ENCODE measurements around the gene ABCG2.
A peak's percentile ranks its signal among the peaks of the same experiment; 100 is the strongest.

The ABCG2 gene

DNA sequence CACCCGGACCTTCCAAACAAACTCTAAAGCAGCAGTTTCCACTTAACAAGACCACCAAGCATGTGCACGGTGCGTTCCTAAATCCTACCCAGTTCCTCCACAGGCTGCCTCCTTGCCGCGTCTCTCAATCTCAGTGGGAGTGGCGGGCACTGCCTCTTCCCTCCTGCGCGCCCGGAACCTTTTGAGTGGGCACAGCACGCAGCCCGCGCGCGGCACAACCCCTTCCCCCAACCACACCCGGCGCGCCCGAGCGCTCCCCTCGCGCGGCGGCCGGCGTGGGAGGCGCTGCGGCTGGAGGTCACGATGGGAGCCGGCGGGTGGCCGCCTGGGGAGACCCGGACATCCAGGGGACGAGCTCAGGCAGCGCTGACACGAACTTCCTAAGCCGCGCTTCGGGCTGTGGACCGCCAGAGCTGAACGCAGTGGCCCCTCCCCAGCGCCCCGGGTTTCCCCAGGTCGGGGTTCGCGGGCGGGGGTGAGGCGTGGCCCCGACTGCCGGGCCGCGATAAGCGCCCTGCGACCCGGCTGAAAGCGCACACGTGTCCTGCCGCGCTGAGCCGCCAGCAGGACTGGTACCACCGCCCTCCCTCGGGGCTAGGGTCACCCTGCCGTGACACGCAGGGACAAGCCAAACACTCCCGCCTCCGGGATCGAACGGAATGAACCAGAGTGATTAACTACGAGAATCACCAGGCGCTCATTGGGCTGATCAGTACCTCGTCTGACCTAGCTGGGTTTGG is at the start of gene ABCG2:
ABCG2 (minus strand) TSS at position 151 of the 740 bp plus-strand sequence. CDS start 18,644 bp downstream, outside the sequence.
- no peak for DNase-seq

- no peak for DNase-seq
Observed at GRCh38 chr4:88208156-88208555, 49.7 kb upstream of the ABCG2 start.

- no peak for DNase-seq
Observed at GRCh38 chr4:88207171-88207570, 48.7 kb upstream of the ABCG2 start.

- no peak for DNase-seq
Observed at GRCh38 chr4:88204882-88205281, 46.4 kb upstream of the ABCG2 start.

- DNase-seq = no peak
Observed at GRCh38 chr4:88202443-88202842, 44.0 kb upstream of the ABCG2 start.

DNA sequence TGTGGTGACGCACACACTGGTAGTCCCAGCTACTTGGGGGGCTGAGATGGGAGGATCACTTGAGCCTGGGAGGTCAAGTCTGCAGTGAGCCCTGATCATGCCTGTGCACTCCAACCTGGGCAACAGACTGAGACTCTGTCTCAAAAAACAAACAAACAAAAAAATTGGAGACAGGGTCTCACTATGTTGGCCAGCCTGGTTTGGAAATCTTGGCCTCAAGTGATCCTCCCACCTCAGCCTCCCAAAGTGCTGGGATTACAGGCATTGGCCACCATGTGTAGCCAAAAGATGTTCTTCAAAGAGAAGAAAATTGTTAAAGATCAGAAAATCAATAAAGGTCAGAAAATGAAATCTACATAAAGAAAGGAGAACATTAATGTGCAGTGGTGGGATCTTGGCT is 41.7 kb upstream of the ABCG2 start:
- no peak for DNase-seq

- DNase-seq = peak; percentile 0
Observed at GRCh38 chr4:88196523-88197185, 38.2 kb upstream of the ABCG2 start.

- DNase-seq = no peak
Observed at GRCh38 chr4:88196013-88196365, 37.5 kb upstream of the ABCG2 start.

GRCh38 chr4:88195328-88196012 is 37.0 kb upstream of the ABCG2 start:
- DNase-seq = no peak

DNA sequence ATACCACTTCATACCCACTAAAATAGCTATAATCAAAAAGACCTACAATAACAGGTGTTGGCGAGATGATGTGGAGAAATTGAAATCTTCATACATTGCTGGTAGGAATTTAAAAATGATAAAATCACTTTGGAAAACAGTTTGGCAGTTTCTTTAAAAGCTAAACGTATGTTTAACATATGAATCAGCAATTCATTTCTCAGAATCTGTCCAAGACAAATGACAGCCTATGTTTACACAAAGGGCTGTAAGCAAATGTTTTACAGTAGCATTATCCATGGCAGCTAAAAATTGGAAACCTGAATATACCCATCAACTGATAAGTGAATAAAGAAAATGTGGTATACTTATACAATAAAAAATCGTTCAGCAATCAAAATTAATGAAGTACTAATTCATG is 33.0 kb upstream of the ABCG2 start:
- no peak for DNase-seq

DNA sequence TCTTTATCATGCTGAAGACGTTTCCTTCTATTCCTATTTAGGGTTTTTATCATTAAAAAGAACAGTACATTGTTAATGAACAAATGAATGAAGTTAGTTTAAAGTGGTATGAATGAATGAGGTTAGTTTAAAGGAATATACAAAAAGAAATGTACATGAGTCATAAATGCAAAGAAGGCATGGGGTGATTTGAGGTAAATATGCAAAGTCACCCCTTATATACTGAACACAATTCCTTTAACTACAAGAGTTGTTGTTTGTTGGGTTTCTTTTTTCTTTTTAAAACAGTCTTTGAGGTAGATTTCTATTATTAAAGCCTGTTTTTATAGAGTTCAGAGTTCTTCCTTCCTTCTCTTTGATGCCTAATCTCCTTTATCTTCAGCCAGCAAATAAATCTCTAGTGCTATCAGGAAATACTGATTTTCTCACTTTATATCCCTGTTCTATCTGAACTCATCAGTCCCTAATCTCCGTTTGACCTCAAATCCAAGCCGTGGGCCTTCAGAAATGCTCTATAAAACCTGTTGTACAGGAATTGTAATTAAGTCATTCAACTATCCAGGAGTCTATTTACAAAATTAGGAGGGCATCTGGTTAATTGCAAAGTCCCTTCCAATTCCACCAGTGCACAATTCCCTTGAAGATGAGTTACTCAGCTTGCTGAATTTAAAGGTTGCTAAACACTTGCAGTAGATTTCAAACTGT is 31.6 kb upstream of the ABCG2 start:
- no peak for DNase-seq

- no peak for DNase-seq
Observed at GRCh38 chr4:88189418-88189738, 30.9 kb upstream of the ABCG2 start.

GRCh38 chr4:88188738-88189417 is 30.4 kb upstream of the ABCG2 start:
- DNase-seq = no peak

GRCh38 chr4:88187766-88188165 is 29.3 kb upstream of the ABCG2 start:
- DNase-seq = no peak

GRCh38 chr4:88185906-88186305 is 27.5 kb upstream of the ABCG2 start:
- no peak for DNase-seq

DNA sequence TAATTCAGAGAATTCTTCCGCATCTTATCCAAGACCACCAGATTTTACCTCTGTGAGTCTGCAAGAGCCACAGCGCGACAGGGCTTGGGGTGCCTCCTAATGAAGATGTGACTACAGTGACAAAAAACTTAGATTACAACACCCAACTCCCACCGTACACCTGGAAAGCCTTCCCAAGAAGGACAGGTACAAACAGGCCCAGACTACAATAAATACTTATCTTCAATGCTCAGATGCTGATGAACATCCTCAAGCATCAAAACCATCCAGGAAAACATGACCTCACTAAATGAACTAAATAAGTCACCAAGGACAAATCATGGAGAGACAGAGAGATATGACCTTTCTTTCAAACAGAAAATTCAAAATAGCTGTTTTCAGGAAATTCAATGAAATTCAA is 20.8 kb upstream of the ABCG2 start:
- no peak for DNase-seq

DNA sequence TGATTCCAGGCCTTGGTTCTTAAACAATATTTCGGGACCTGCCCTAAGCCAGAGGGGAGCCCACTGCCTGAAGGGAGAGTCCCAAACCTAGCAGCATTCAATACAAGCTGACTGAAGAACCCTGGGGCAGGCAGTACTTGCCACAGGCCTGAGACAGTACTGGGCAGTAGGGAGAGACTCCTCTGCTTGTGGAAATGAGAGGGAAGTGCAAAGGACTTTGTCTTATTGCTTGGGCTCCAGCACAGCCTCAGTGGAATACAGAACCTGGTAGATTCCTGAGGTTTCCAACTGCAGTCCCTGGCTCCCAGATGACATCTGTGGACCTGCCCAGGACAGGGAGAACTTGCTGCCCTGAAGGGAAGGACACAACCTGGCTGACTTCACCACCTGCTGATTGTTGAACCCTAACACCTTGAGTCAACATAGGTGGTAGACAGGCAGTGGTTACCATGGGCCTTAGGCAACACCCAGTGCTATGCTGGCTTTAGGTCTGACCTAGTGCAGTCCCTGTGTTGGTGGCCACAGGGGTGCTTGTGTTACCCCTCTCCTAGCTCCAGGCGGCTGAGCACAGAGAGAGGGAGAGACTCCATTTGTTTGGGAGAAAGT is 20.3 kb upstream of the ABCG2 start:
- DNase-seq = no peak

DNA sequence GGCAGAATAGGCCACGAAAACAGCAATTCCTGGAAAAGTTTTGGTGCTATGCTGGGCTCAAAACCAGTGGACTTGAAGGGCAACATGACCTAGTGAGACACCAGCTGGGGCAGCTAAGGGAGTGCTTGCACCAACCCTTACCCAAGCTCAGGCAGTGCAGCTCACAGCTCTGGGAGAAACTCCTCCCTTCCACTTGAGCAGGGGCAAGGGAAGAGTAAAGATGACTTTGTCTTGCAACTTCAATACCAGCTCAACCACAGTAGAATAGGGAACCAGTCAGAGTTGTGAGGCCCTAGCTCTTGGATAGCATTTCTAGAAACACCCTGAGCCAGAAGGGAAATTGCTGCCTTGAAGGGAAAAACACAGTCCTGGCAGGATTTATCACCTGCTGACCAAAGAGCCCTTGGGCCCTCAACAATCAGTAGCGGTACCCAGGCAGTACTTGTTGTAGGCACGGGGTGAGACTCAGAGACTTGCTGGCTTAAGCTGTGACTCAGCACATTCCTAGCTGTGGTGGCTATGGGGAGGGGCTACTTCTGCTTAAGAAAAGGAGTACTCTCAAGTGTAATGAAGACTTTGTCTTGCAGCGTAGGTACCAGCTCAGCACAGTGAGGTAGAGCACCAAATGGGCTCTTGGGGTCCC is 19.7 kb upstream of the ABCG2 start:
- DNase-seq = peak; percentile 47

- DNase-seq = no peak
Observed at GRCh38 chr4:88172987-88173386, 14.5 kb upstream of the ABCG2 start.

DNA sequence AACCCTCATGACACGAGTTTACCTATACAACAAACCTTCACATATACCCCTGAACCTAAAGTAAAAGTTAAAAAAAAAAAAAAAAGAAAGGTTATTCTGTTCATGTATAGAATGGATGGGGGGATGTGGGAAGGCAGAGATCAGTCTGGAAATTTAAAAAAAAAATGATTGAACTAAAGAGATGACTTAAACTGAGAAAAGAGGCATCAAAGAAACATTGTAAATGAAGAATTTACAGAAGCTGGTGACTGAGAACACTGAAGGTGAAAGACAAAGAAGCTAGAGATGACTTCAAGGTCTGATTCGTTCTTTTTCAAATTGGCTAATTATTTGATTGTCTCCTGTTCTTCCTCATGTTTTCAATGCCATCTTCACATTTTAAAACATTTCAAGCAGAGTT is 12.8 kb upstream of the ABCG2 start:
- DNase-seq = no peak

GRCh38 chr4:88169298-88169697 is 10.9 kb upstream of the ABCG2 start:
- no peak for DNase-seq

DNA sequence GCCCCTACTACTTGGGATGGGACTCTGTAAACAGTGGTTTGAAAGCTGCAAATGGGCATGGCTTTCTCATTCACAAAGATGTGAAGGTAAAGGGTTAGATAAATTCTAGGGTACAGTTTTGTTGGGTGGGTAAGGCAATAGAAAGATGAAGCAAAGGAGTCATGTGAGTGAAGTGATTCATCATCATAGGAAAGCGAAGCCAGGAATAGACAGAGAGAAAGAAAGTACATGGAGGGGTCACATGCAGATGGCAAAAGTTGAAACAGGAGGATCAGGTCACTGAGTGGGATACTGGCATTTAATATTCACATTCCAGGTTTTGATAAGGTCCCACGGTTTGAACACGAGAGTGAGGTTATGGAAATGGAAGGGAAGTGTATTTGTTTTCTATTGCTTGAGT is 8.2 kb upstream of the ABCG2 start:
- DNase-seq = no peak
